A549 (cell line): ENCODE measurements around the gene ITPKB. TPM values are rescaled to one million over a fixed set of nuclear protein-coding genes. Genes with fewer than 3 reads are reported as not detected.

Experiments
- ATAC-seq, 2 experiments: fragments of 200-7000 bp in 1 of 2; fragments of >200 bp in 1 of 2; cut with Nextera tagmentation in 1 of 2; cut with Tn5 transposase in 1 of 2; 3 replicates each; pipeline versions ENCODE4 v1.8.0 to v1.9.1; 2018 to 2020; ENCODE audit warnings: mild to moderate bottlenecking in 1 of 2, moderate library complexity in 1 of 2
- CTCF ChIA-PET: fragments of 300-600 bp; sonication (Branson Sonifier 250); formaldehyde crosslinking; extraction: SDS; loops from one replicate; lab custom pipeline; 2021; ENCODE audit warnings: antibody characterized with exemption, inconsistent platforms; lab: Yijun Ruan, JAX
- POLR2A ChIA-PET: fragments of 350-600 bp; formaldehyde crosslinking; extraction: SDS; loops from one replicate; lab custom pipeline; 2021; ENCODE audit warnings: antibody characterized with exemption, inconsistent platforms; lab: Yijun Ruan, JAX
- DNase-seq, 2 experiments: peaks; one replicate each; pipeline versions ENCODE4 v3.0.0 to v3.0.0-alpha.2; 2011 to 2016; ENCODE audit warnings: low read depth in 1 of 2, low spot score in 1 of 2
- FAIRE-seq: peaks from 2 replicates; lab custom pipeline; 2011; peaks lifted over from hg19 to GRCh38; lab: Jason Lieb, UNC
- H3K27ac ChIP-seq, 2 experiments: fragments of >200 bp; sonication (Bioruptor Twin); formaldehyde crosslinking; 3 replicates each; pipeline ENCODE4 v1.5.1; 2016 to 2017
- H3K4me1 ChIP-seq: fragments of >200 bp; sonication (Bioruptor Twin); formaldehyde crosslinking; 3 replicates; pipeline ENCODE4 v1.6.1; 2016
- H3K4me2 ChIP-seq: fragments of >200 bp; sonication (Bioruptor Twin); formaldehyde crosslinking; 3 replicates; pipeline ENCODE4 v1.6.1; 2016
- H3K4me3 ChIP-seq: fragments of >200 bp; sonication (Bioruptor Twin); formaldehyde crosslinking; 3 replicates; pipeline ENCODE4 v1.5.1; 2016
- H3K9me3 ChIP-seq: fragments of >200 bp; sonication (Bioruptor Twin); formaldehyde crosslinking; 3 replicates; pipeline ENCODE4 v1.6.1; 2016
- ATOH8 ChIP-seq: fragments of 250-450 bp; sonication (Bioruptor Pico); IDR thresholded peaks from 2 replicates; pipeline ENCODE4 v1.5.0; 2020; ENCODE audit warnings: low read depth, mild to moderate bottlenecking, moderate library complexity
- BHLHE40 ChIP-seq: IDR thresholded peaks from 2 replicates; pipeline ENCODE4 v1.6.1; 2012; ENCODE audit warnings: low read depth, low read length, inconsistent platforms
- CHD2 ChIP-seq: fragments of 150-350 bp; IDR thresholded peaks from 2 replicates; pipeline ENCODE4 v1.6.1; 2014; ENCODE audit warnings: low read length; ENCODE audit not compliant: partially characterized antibody
- CHD4 ChIP-seq: fragments of 200-600 bp; sonication (generic); IDR thresholded peaks from 2 replicates; pipeline ENCODE4 v1.6.1; 2016; ENCODE audit warnings: antibody characterized with exemption, mild to moderate bottlenecking, borderline replicate concordance
- ELK1 ChIP-seq: fragments of 150-350 bp; IDR thresholded peaks from 2 replicates; pipeline ENCODE4 v1.6.1; 2014; ENCODE audit warnings: low read depth, mild to moderate bottlenecking, low read length
- EP300 ChIP-seq, 2 experiments: fragments of >200 bp; sonication (Bioruptor Twin); formaldehyde crosslinking; IDR thresholded peaks; 2 replicates in 1 of 2; 3 replicates in 1 of 2; pipeline ENCODE4 v1.6.1; 2016 to 2017
- FOSB ChIP-seq: fragments of 250-450 bp; sonication (Bioruptor Pico); IDR thresholded peaks from 2 replicates; pipeline ENCODE4 v1.5.0; 2020; ENCODE audit warnings: mild to moderate bottlenecking, moderate library complexity
- FOSL2 ChIP-seq, 2 experiments: fragments of 450-650 bp in 1 of 2; fragments of >200 bp in 1 of 2; sonication (Bioruptor Twin) in 1 of 2; formaldehyde crosslinking; IDR thresholded peaks; 2 replicates each; pipeline versions ENCODE4 v1.5.0 to v1.6.1; 2016 to 2020; ENCODE audit warnings: mild to moderate bottlenecking in 1 of 2, moderate library complexity in 1 of 2
- HOXB13 ChIP-seq: fragments of 250-450 bp; sonication (Bioruptor Pico); IDR thresholded peaks from 2 replicates; pipeline ENCODE4 v1.5.0; 2020; ENCODE audit warnings: low read depth, mild to moderate bottlenecking, moderate library complexity
- JUN ChIP-seq, 2 experiments: fragments of >200 bp; sonication (Bioruptor Twin); formaldehyde crosslinking; IDR thresholded peaks; 2 replicates in 1 of 2; 3 replicates in 1 of 2; pipeline ENCODE4 v1.6.1; 2016 to 2017
- JUNB ChIP-seq: fragments of >200 bp; sonication (Bioruptor Twin); formaldehyde crosslinking; IDR thresholded peaks from 2 replicates; pipeline ENCODE4 v1.6.1; 2016
- KDM1A ChIP-seq: fragments of 200-600 bp; sonication (generic); IDR thresholded peaks from 2 replicates; pipeline ENCODE4 v1.6.1; 2016; ENCODE audit warnings: low read depth, mild to moderate bottlenecking
- KDM5A ChIP-seq: fragments of 200-600 bp; sonication (generic); IDR thresholded peaks from 2 replicates; pipeline ENCODE4 v1.6.1; 2016; ENCODE audit warnings: antibody characterized with exemption, mild to moderate bottlenecking
- MAFK ChIP-seq: fragments of 450-650 bp; IDR thresholded peaks from 2 replicates; pipeline ENCODE4 v1.6.1; 2014; ENCODE audit not compliant: partially characterized antibody
- MAX ChIP-seq: IDR thresholded peaks from 2 replicates; pipeline ENCODE4 v1.6.1; 2012
- NFE2L2 ChIP-seq: fragments of 150-350 bp; conservative IDR thresholded peaks from 2 replicates; pipeline ENCODE4 v1.6.1; 2014; ENCODE audit warnings: low read length
- NPAS2 ChIP-seq: fragments of 250-450 bp; sonication (Bioruptor Pico); IDR thresholded peaks from 2 replicates; pipeline ENCODE4 v1.8.0; 2022; ENCODE audit warnings: mild to moderate bottlenecking, moderate library complexity, borderline replicate concordance
- NR3C1 ChIP-seq: fragments of >200 bp; sonication (Bioruptor Twin); formaldehyde crosslinking; IDR thresholded peaks from 3 replicates; pipeline ENCODE4 v1.6.1; 2017
- POLR2A ChIP-seq: IDR thresholded peaks from 2 replicates; pipeline ENCODE4 v1.6.1; 2012; ENCODE audit warnings: mild to moderate bottlenecking, low read length
- RAD21 ChIP-seq, 2 experiments: fragments of >200 bp in 1 of 2; sonication (Bioruptor Twin) in 1 of 2; formaldehyde crosslinking in 1 of 2; IDR thresholded peaks in 1 of 2; conservative IDR thresholded peaks in 1 of 2; 2 replicates in 1 of 2; 3 replicates in 1 of 2; pipeline ENCODE4 v1.6.1; 2012 to 2018; ENCODE audit warnings: inconsistent platforms in 1 of 2
- RCOR1 ChIP-seq: fragments of 150-350 bp; IDR thresholded peaks from 2 replicates; pipeline ENCODE4 v1.6.1; 2014; ENCODE audit warnings: antibody characterized with exemption, low read length, low read depth
- SREBF2 ChIP-seq: fragments of 450-650 bp; IDR thresholded peaks from 2 replicates; pipeline ENCODE4 v1.6.1; 2014; ENCODE audit warnings: mild to moderate bottlenecking, moderate library complexity
- TP53 ChIP-seq: fragments of 250-450 bp; sonication (Bioruptor Pico); IDR thresholded peaks from 2 replicates; pipeline ENCODE4 v1.5.0; 2021; ENCODE audit warnings: mild to moderate bottlenecking, moderate library complexity
- ZFP36 ChIP-seq: fragments of 450-650 bp; IDR thresholded peaks from 2 replicates; pipeline ENCODE4 v1.6.1; 2014; ENCODE audit warnings: borderline replicate concordance; ENCODE audit not compliant: partially characterized antibody
- ZNF302 ChIP-seq: fragments of 250-450 bp; sonication (Bioruptor Pico); IDR thresholded peaks from 2 replicates; pipeline ENCODE4 v1.9.0; 2021; ENCODE audit warnings: inconsistent platforms, mild to moderate bottlenecking, moderate library complexity
- whole genome bisulfite sequencing: methylation state at CpG from one replicate; pipeline ENCODE4 v1.1.6; 2017; ENCODE audit errors: missing lambda C conversion rate; 5-methylcytosine and 5-hydroxymethylcytosine counted together
- polyA plus RNA-seq, 4 experiments: library from polyadenylated mRNA; depleted of rRNA in 3 of 4; stranded (reverse); fragments of >200 nt; fragmentation: RNase III in 1 of 4; extraction: RNeasy Plus Mini Kit Qiagen cat#74134 plus additional on column Dnase treatment in 1 of 4; gene quantifications; 2 replicates in 3 of 4; 3 replicates in 1 of 4; pipeline ENCODE4 v1.2.3, GENCODE V29; 2011 to 2017
- TF ChIP-seq, protein P1 (sequence below): fragments of >200 bp; sonication (Bioruptor Twin); formaldehyde crosslinking; IDR thresholded peaks from 3 replicates; pipeline ENCODE4 v1.6.1; 2016

ITPKB gene
- polyA plus RNA-seq, 2 of the 4 experiments (the other 2 are of a cell fraction): 1.7 to 2.8 TPM

DNA sequence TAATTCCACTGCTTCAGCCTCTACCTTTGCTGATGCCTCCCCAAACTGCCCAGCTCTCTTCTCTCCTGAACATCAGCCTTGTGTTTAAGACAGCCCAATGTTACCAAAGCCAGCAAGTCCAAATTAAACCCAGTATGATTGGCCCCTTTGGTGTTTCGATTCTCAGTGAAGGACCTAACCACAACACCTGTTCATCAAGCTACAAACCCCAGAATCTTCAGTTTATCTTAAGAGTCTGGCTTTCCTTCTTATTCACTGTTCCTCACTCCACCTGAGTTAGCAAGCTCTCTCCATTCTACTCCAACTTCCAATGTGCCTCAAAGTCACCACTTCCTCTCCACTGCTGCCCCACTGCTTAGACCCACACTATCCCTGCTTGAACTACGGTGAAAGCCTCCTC, 25.5 kb upstream of the ITPKB start:
- TF ChIP-seq HOXB13 (CRISPR knock-in tag) (no peak), TP53 (no peak)
- peak; percentile 22 to 44; a peak in 3 of 6 replicates for ATAC-seq
- peaks cover 30% of the 10 kb centered on the region for H3K4me1 ChIP-seq
- H3K27ac ChIP-seq: peak overlapping the region; percentile 56 to 83
- DNase-seq: no peak
- CTCF ChIA-PET: no interaction called here
- H3K4me2 ChIP-seq: peak overlapping the region; percentile 57
- H3K9me3 ChIP-seq: no peaks in the 10 kb centered on the region
- no peak overlapping the region for H3K4me3 ChIP-seq
- 71% methylated on average over 2 of the region's 2 CpGs for WGBS
- no peak for FAIRE-seq
- POLR2A ChIA-PET: no interaction called here

- ChIA-PET CTCF (no interaction called here), POLR2A (no interaction called here)
- H3K4me1 ChIP-seq: peaks cover 30% of the 10 kb centered on the region
- no peaks in the 10 kb centered on the region for H3K9me3 ChIP-seq
- peak overlapping the region; percentile 57 for H3K4me2 ChIP-seq
- H3K27ac ChIP-seq: peak overlapping the region; percentile 56 to 83
- peak; percentile 87 for DNase-seq
- FAIRE-seq: no peak
- TF ChIP-seq FOSB (CRISPR knock-in tag): no peak
- no peak for TF ChIP-seq KDM1A
- no peak for TF ChIP-seq RAD21 (conservative IDR thresholded peaks at IDR 0.05 in 1 of 2, IDR thresholded peaks at IDR 0.05 in 1 of 2)
- no peak for TF ChIP-seq BHLHE40
- no peak for TF ChIP-seq RCOR1
- 0 out of 2 replicates have a peak, but pooled peaks have one; percentile 22 for TF ChIP-seq FOSL2 (IDR thresholded peaks at IDR 0.05)
- peak; percentile 80 for TF ChIP-seq FOSL2 (CRISPR knock-in tag; IDR thresholded peaks at IDR 0.05)
- TF ChIP-seq MAFK: peak; percentile 77
- 0 out of 2 replicates have a peak, but pooled peaks have one; percentile 19 for TF ChIP-seq MAX
- no peak for TF ChIP-seq CHD4
- no peak for TF ChIP-seq NFE2L2
- TF ChIP-seq KDM5A: no peak
- no peak for TF ChIP-seq ZNF302 (CRISPR knock-in tag)
- no peak for TF ChIP-seq TP53
- TF ChIP-seq CHD2: no peak
- TF ChIP-seq SREBF2: no peak
- no peak for TF ChIP-seq ELK1
- peak in 1 of 2 experiments; percentile 45; a peak in 1 of 5 replicates for TF ChIP-seq EP300 (IDR thresholded peaks at IDR 0.05)
- TF ChIP-seq JUNB: 0 out of 2 replicates have a peak, but pooled peaks have one; percentile 18
- no peak for TF ChIP-seq ATOH8
- no peak for TF ChIP-seq POLR2A
- 5% methylated on average over 4 of the region's 4 CpGs for WGBS
- no peak overlapping the region for H3K4me3 ChIP-seq
- peak; percentile 97 to 99 for ATAC-seq
These were observed 24.8 kb upstream of the ITPKB start for GRCh38 chr1:226763905-226764264.

DNA sequence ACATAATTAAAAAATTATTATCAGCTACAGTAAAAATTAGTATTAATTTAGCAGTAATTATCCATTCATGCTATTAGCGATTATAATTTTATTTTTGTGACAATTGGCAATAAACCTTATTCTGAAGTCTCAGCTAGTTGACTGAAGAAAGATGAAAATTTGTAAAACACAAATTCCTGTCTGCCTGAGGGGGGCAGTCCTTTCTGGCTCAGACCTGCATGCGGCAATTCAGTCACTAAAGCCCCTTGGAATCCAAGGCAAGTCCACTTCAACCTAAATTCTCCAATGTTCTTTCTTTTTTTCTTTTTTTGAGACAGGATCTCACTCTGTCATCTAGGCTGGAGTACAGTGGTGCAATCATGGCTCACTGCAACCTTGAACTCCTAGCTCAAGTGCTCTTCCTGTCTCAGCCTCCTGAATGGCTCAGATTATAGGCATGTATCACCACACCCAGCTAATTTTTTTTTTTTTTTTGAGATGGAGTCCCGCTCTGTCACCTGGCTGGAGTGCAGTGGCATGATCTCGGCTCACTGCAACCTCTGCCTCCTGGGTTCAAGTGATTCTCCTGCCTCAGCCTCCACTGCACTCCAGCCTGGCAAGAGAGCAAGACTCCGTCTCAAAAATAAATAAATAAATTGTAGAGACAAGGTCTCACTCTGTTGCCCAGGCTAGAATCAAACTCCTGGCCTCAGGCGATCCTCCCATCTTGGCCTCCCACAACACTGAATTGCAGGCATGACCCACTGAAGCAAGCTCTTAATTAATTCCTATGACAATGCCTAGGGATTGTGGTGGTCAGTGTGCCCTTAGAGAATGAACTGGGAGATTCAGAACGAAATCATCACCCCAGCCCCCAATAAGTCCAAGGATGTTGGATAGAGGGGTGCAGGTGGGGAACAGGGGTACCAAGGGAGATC, 24.2 kb upstream of the ITPKB start:
- CTCF ChIA-PET: interaction anchor here (0.7 kb wide), 1 partner anchor 52 kb away, joined by 3 read pairs; no protein-coding TSS in a partner anchor
- no peak for FAIRE-seq
- peak overlapping the region; percentile 57 for H3K4me2 ChIP-seq

More for the DNA sequence above, 24.2 kb upstream of the ITPKB start:
- DNase-seq: peak in 1 of 2 experiments; percentile 24
- Histone ChIP-seq H3K4me1 (peaks cover 30% of the 10 kb centered on the region), H3K27ac (peak overlapping the region; percentile 50 to 83; a peak in 5 of 6 replicates), H3K4me3 (no peak overlapping the region), H3K9me3 (no peaks in the 10 kb centered on the region)
- 76% methylated on average over 7 of the region's 7 CpGs for WGBS
- ATAC-seq: peak in 1 of 2 experiments; percentile 39; a peak in 2 of 6 replicates
- TF ChIP-seq EP300 (IDR thresholded peaks at IDR 0.05): no peak
- TF ChIP-seq, protein P1, sequence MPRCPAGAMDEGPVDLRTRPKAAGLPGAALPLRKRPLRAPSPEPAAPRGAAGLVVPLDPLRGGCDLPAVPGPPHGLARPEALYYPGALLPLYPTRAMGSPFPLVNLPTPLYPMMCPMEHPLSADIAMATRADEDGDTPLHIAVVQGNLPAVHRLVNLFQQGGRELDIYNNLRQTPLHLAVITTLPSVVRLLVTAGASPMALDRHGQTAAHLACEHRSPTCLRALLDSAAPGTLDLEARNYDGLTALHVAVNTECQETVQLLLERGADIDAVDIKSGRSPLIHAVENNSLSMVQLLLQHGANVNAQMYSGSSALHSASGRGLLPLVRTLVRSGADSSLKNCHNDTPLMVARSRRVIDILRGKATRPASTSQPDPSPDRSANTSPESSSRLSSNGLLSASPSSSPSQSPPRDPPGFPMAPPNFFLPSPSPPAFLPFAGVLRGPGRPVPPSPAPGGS: no peak
- TF ChIP-seq NPAS2 (CRISPR knock-in tag): no peak
- no peak for TF ChIP-seq ZFP36
- TF ChIP-seq NR3C1: no peak
- no peak for TF ChIP-seq JUN (IDR thresholded peaks at IDR 0.05)
- POLR2A ChIA-PET: no interaction called here
